ENCODE results near the gene TMEM45A.

DNA sequence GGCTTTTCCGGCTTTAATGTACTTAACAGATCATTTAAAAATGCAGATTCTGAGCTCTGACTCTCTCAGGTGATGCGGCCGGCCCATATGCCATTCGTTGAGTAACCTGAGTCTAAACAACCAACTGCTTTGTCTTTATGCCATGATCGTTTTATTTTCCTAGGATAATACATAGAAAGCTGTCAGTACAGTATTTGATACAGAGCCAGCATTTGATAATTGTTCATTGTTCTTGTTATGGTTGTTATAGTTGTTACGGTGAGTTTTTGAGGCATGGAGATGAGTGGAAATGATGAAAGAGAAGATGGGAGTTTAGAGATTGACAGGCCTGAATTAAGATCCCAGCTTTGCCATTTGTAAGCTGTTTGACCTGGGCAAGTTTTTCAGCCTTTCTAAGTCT lies 40.0 kb downstream of the TMEM45A start:
- TF ChIP-seq, protein P1, sequence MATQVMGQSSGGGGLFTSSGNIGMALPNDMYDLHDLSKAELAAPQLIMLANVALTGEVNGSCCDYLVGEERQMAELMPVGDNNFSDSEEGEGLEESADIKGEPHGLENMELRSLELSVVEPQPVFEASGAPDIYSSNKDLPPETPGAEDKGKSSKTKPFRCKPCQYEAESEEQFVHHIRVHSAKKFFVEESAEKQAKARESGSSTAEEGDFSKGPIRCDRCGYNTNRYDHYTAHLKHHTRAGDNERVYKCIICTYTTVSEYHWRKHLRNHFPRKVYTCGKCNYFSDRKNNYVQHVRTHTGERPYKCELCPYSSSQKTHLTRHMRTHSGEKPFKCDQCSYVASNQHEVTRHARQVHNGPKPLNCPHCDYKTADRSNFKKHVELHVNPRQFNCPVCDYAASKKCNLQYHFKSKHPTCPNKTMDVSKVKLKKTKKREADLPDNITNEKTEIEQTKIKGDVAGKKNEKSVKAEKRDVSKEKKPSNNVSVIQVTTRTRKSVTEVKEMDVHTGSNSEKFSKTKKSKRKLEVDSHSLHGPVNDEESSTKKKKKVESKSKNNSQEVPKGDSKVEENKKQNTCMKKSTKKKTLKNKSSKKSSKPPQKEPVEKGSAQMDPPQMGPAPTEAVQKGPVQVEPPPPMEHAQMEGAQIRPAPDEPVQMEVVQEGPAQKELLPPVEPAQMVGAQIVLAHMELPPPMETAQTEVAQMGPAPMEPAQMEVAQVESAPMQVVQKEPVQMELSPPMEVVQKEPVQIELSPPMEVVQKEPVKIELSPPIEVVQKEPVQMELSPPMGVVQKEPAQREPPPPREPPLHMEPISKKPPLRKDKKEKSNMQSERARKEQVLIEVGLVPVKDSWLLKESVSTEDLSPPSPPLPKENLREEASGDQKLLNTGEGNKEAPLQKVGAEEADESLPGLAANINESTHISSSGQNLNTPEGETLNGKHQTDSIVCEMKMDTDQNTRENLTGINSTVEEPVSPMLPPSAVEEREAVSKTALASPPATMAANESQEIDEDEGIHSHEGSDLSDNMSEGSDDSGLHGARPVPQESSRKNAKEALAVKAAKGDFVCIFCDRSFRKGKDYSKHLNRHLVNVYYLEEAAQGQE (IDR thresholded peaks at IDR 0.05; ENCODE audit: low read depth, low read length): no peak
- no peak for TF ChIP-seq RFX5 (IDR thresholded peaks at IDR 0.05; ENCODE audit: low read length)
- TF ChIP-seq, protein P2, sequence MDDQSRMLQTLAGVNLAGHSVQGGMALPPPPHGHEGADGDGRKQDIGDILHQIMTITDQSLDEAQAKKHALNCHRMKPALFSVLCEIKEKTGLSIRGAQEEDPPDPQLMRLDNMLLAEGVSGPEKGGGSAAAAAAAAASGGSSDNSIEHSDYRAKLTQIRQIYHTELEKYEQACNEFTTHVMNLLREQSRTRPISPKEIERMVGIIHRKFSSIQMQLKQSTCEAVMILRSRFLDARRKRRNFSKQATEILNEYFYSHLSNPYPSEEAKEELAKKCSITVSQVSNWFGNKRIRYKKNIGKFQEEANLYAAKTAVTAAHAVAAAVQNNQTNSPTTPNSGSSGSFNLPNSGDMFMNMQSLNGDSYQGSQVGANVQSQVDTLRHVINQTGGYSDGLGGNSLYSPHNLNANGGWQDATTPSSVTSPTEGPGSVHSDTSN (IDR thresholded peaks at IDR 0.05): no peak
